Measurements from ENCODE around the gene PLAAT5. TPM values are rescaled to one million over a fixed set of nuclear protein-coding genes. Genes with fewer than 3 reads are reported as not detected.
"Not testable (repeated sequence)": the region's sequence is repeated elsewhere in the genome, so short reads cannot be mapped to it uniquely, and the experiment has no call there.

Gene PLAAT5
- total RNA-seq, 4 donors from 2014 or later, result 6.7 to 15.3 (median 10.1) TPM

GRCh38 chr11:63448646-63449045 is 42.3 kb downstream of the PLAAT5 start:
- WGBS, 2 donors, result 17 to 33% methylated on average over 1 of the region's 1 CpG

GRCh38 chr11:63445720-63446119 is 45.2 kb downstream of the PLAAT5 start:
- no peaks in the 10 kb centered on the region for H3K36me3 ChIP-seq
- no peaks in the 10 kb centered on the region for H3K4me1 ChIP-seq
- no peaks in the 10 kb centered on the region for H3K27me3 ChIP-seq
- H3K27ac ChIP-seq, result no peak overlapping the region
- peaks cover 0 to 5% (median 0%) of the 10 kb centered on the region in 4 donors for H3K9me3 ChIP-seq
- no peak overlapping the region for H3K4me3 ChIP-seq
- DNase-seq (ENCODE audit: low spot score in 2 of 2), result no peak
- TF ChIP-seq CTCF (IDR thresholded peaks at IDR 0.05) (no peak), EP300 (IDR thresholded peaks at IDR 0.05) (no peak), POLR2A (IDR thresholded peaks at IDR 0.05) (no peak)

More at GRCh38 chr11:63448646-63449045, 42.3 kb downstream of the PLAAT5 start:
- H3K27me3 ChIP-seq, result no peaks in the 10 kb centered on the region
- H3K9me3 ChIP-seq, result no peaks in the 10 kb centered on the region
- no peak for DNase-seq (ENCODE audit: low spot score in 2 of 2)
- no peaks in the 10 kb centered on the region for H3K4me1 ChIP-seq
- H3K36me3 ChIP-seq, result no peaks in the 10 kb centered on the region
- no peak overlapping the region for H3K4me3 ChIP-seq
- TF ChIP-seq EP300 (IDR thresholded peaks at IDR 0.05), result no peak
- no peak for TF ChIP-seq POLR2A (IDR thresholded peaks at IDR 0.05)
- no peak for TF ChIP-seq CTCF (IDR thresholded peaks at IDR 0.05)
- no peak overlapping the region for H3K27ac ChIP-seq

- DNase-seq (ENCODE audit: low spot score in 2 of 2), result no peak
- no peak overlapping the region for H3K4me3 ChIP-seq
- peaks cover 0 to 5% (median 0%) of the 10 kb centered on the region in 4 donors for H3K9me3 ChIP-seq
- H3K36me3 ChIP-seq, result no peaks in the 10 kb centered on the region
- H3K27me3 ChIP-seq, result no peaks in the 10 kb centered on the region
- no peaks in the 10 kb centered on the region for H3K4me1 ChIP-seq
- WGBS, 2 donors, result 58 to 70% methylated on average over 2 of the region's 2 CpGs
- no peak overlapping the region for H3K27ac ChIP-seq
- TF ChIP-seq CTCF (IDR thresholded peaks at IDR 0.05) (no peak), POLR2A (IDR thresholded peaks at IDR 0.05) (no peak), EP300 (IDR thresholded peaks at IDR 0.05) (no peak)
Measured at GRCh38 chr11:63445118-63445517, 45.8 kb downstream of the PLAAT5 start.

GRCh38 chr11:63444160-63444559 is 46.8 kb downstream of the PLAAT5 start:
- 63 to 66% methylated on average over 2 of the region's 2 CpGs for WGBS, 2 donors

GRCh38 chr11:63443714-63444113 is 47.3 kb downstream of the PLAAT5 start:
- Histone ChIP-seq H3K4me3 (no peak overlapping the region), H3K36me3 (no peaks in the 10 kb centered on the region), H3K4me1 (no peaks in the 10 kb centered on the region), H3K9me3 (peaks cover 0 to 5% (median 0%) of the 10 kb centered on the region in 4 donors), H3K27ac (no peak overlapping the region), H3K27me3 (no peaks in the 10 kb centered on the region)
- 76 to 79% methylated on average over 1 of the region's 1 CpG for WGBS, 2 donors
- TF ChIP-seq CTCF (IDR thresholded peaks at IDR 0.05), result no peak
- no peak for TF ChIP-seq POLR2A (IDR thresholded peaks at IDR 0.05)
- no peak for TF ChIP-seq EP300 (IDR thresholded peaks at IDR 0.05)
- no peak for DNase-seq (ENCODE audit: low spot score in 2 of 2)

More at GRCh38 chr11:63444160-63444559, 46.8 kb downstream of the PLAAT5 start:
- H3K9me3 ChIP-seq, result peaks cover 0 to 5% (median 0%) of the 10 kb centered on the region in 4 donors
- H3K36me3 ChIP-seq, result no peaks in the 10 kb centered on the region
- H3K27ac ChIP-seq, result no peak overlapping the region
- TF ChIP-seq EP300 (IDR thresholded peaks at IDR 0.05), result no peak
- TF ChIP-seq CTCF (IDR thresholded peaks at IDR 0.05), result no peak
- TF ChIP-seq POLR2A (IDR thresholded peaks at IDR 0.05), result no peak
- DNase-seq (ENCODE audit: low spot score in 2 of 2), result no peak
- no peak overlapping the region for H3K4me3 ChIP-seq
- H3K4me1 ChIP-seq, result no peaks in the 10 kb centered on the region
- no peaks in the 10 kb centered on the region for H3K27me3 ChIP-seq

GRCh38 chr11:63435831-63436230 is 55.1 kb downstream of the PLAAT5 start:
- not testable (repeated sequence) for H3K36me3 ChIP-seq; H3K4me3 ChIP-seq; H3K27ac ChIP-seq; H3K27me3 ChIP-seq; DNase-seq (ENCODE audit: low spot score in 2 of 2); H3K4me1 ChIP-seq; H3K9me3 ChIP-seq
- WGBS, 2 donors, result 17 to 27% methylated on average over 2 to 4 of the region's 4 CpGs

GRCh38 chr11:63435351-63435750 is 55.6 kb downstream of the PLAAT5 start:
- H3K9me3 ChIP-seq, H3K4me3 ChIP-seq: not testable (repeated sequence)
- 76 to 83% methylated on average over 20 to 22 of the region's 22 CpGs for WGBS, 2 donors

GRCh38 chr11:63430731-63431130 is 60.2 kb downstream of the PLAAT5 start:
- H3K9me3 ChIP-seq; H3K4me1 ChIP-seq; H3K27me3 ChIP-seq; H3K4me3 ChIP-seq; DNase-seq (ENCODE audit: low spot score in 2 of 2); H3K36me3 ChIP-seq; H3K27ac ChIP-seq: not testable (repeated sequence)
- 70 to 86% methylated on average over 1 to 2 of the region's 2 CpGs for WGBS, 2 donors

More at GRCh38 chr11:63435351-63435750, 55.6 kb downstream of the PLAAT5 start:
- not testable (repeated sequence) for H3K27me3 ChIP-seq; DNase-seq (ENCODE audit: low spot score in 2 of 2); H3K36me3 ChIP-seq; H3K27ac ChIP-seq; H3K4me1 ChIP-seq

All from tibial nerve (tissue), 4 donors.